ENCODE data around the gene GBP5.

- TF ChIP-seq CTCF (conservative IDR thresholded peaks at IDR 0.05), result no peak
- no peak for TF ChIP-seq ZFX (IDR thresholded peaks at IDR 0.05)
These were observed 39.9 kb upstream of the GBP5 start for GRCh38 chr1:89312572-89312971.
